IPS-11a (cell line): ENCODE measurements around the gene U2AF2.

ENCODE experiments used
- H3K4me3 ChIP-seq: one replicate; pipeline ENCODE4 v1.5.1; 2013; ENCODE audit warnings: low read depth, low read length, control low read depth

Gene U2AF2

DNA sequence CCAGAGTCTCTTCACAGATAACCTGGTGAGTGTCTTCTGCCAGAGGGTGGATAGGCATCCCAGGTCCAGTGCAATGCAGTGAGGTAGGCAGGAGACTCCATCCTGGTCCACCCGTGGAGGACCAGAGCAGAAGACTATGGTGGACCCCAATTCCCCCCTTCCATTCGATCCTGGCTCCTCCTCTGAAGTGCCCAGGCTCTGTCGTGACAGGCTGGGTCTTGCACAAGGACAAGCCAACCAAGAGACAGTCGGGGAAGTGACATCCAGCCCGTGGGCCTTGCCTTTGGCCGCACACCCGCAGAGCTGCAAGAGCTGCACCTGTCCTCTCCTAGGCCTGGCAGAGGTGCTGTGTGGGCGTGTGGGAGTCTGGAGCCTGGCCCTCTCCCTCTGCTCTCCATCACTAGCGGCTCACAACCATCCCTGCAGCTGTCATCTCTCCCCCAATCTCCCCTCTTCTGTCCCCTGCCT lies 33.6 kb upstream of the U2AF2 start:
- no peak overlapping the region for H3K4me3 ChIP-seq

- H3K4me3 ChIP-seq, result no peak overlapping the region
These were observed 33.1 kb upstream of the U2AF2 start for GRCh38 chr19:55621673-55622231.

- no peak overlapping the region for H3K4me3 ChIP-seq
These were observed 32.4 kb upstream of the U2AF2 start for GRCh38 chr19:55622242-55622969.

DNA sequence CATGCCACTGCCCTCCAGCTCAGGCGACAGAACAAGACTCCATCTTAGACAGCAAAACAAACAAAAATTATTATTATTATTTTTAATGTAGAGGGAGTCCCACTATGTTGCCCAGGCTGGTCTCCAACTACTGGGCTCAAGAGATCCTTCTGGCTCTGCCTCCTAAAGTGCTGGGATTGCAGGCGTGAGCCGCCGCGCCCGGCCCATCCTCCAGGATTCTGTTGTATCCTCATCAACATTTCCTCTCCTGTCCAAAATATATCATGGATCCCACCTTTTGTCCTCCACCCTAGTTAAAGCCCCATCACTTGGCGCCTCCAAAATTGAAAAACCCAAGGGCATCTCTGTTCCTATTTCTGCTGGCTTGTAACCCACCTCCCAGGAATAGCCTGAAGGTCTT lies 31.7 kb upstream of the U2AF2 start:
- no peak overlapping the region for H3K4me3 ChIP-seq

- H3K4me3 ChIP-seq, result peak overlapping the region; percentile 21
These were observed 31.3 kb upstream of the U2AF2 start for GRCh38 chr19:55623561-55623960.

DNA sequence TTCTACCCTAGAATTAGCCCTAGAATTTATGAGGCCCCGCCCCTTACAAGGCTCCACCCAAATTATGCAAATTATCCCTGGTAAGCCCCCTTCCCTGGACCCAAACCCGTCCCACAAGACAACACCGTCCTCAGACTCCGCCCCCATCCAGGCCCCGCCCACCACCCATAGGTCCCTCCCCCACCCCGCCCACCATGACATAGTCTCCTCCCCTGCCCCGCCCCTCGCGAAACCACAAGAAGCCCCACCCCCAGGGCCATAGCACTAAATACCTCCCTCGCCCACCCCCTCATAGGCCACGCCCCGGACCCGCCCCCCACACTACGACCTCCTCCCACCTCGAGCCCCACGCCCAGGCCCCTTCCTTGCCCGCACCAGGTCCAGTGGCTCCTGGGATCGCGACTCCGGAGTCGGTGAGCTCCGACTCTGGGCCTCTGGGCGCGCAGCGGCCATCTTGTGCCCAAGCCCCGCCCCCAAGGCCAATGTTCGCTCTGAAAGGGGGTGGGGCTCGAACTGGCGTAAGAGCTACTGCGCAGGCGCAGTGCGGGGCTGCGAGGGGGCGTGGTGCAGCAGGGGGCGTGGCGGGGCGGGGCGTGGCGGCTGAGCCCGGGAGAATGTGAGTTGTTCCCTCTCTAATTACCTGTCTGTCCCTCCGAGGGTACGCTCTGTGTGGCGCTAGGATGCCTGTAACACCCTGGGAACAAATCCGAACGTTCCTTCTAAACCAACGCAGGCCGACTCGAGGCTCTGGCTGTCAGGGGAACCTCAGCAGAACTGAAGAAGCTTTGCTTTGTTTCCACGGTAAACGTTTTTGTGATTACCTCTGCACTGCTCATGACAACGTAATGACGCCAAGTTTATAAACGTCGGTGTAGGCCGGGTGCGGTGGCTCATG lies 30.5 kb upstream of the U2AF2 start, which contains the start of gene ZNF784:
ZNF784 (minus strand) TSS at position 458 of the 895 bp plus-strand sequence; CDS start at position 453, 5 bp downstream.
- H3K4me3 ChIP-seq, result peak within 1 kb of the TSS; percentile 30

- no peak overlapping the region for H3K4me3 ChIP-seq
These were observed 29.9 kb upstream of the U2AF2 start for GRCh38 chr19:55625004-55625326.

DNA sequence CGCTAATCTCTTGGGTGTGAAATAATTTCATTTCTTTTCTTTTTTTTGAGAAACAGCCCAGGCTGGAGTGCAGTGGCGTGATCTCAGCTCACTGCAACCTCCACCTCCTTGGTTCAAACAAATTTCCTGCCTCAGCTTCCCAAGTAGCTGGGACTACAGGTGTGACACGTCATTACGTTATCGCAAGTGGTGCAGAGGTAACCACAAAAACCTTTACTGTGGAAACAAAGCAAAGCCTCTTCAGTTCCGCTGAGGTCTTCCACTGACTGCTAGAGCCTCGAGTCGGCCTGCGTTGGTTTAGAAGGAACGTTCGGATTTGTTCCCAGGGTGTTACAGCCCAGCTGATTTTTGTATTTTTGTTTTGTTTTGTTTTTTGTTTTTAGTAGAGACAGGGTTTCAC lies 28.5 kb upstream of the U2AF2 start:
- H3K4me3 ChIP-seq, result no peak overlapping the region

GRCh38 chr19:55632463-55632834 lies 22.4 kb upstream of the U2AF2 start:
- no peak overlapping the region for H3K4me3 ChIP-seq

- no peak overlapping the region for H3K4me3 ChIP-seq
These were observed 21.0 kb upstream of the U2AF2 start for GRCh38 chr19:55633861-55634260.

- peak overlapping the region; percentile 99 for H3K4me3 ChIP-seq
These were observed 19.5 kb upstream of the U2AF2 start for GRCh38 chr19:55635334-55635717.

GRCh38 chr19:55635856-55636440 lies 18.9 kb upstream of the U2AF2 start:
- H3K4me3 ChIP-seq, result peak overlapping the region; percentile 99

DNA sequence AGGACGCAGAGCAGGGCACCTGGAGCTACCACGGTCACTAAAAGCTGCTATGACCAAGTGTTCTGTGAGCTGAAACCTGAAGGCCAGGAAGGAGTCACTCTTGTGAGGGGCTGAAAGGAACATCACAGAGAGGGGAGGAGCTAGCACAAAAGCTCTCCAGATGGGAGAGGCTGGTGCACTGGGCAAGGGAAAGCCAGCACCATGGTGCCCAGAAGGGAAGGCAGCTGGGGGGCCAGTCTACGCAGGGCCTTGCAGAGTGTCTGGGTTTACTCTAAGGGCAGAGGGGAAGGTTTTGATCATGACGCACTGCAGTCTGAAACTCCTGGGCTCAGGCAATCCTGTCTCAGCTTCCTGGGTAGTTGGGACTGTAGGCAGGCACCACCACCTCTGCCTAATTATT lies 18.1 kb upstream of the U2AF2 start:
- no peak overlapping the region for H3K4me3 ChIP-seq

DNA sequence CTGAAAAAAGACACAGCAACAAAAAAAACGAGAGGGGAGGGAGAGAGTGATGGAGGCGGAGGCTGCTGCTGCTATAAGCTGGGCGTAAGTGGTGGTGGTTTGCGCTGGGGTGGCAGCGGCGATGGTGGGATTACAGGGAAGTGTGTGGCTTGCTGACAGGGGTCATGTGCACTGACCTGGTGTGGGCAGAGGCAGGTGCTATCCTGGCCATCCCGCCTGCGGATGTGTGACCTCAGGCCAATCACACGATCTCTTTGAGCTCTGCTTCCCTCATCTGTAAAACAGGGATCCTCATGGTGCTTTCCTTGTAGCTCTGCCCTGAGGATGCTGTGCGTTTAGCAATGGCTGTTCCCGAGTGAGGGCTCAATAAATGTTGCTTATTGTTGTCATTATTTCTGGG lies 17.3 kb upstream of the U2AF2 start:
- no peak overlapping the region for H3K4me3 ChIP-seq

DNA sequence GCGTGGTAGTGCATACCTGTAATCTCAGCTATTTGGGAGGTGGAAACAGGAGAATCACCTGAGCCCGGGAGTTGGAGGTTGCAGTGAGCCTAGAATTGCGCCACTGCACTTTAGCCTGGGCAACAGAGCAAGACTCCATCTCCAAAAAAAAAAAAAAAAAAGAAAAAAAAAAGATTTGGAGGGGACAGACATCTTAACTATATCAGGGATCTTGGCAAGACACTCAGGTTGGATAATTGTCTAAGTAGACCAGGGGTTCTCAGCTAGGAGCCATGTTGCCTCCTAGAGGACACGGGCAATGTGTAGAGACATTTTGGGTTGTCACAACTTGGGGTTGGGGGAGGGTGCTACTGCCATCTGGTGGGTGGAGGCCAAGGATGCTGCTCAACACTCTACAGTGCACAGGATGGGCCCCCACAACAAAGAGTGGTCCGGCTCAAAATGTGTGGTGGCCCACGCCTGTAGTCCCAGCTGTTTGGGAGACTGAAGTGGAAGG lies 15.9 kb upstream of the U2AF2 start:
- no peak overlapping the region for H3K4me3 ChIP-seq

GRCh38 chr19:55640043-55640576 lies 14.7 kb upstream of the U2AF2 start:
- peak overlapping the region; percentile 37 for H3K4me3 ChIP-seq

- H3K4me3 ChIP-seq, result peak within 1 kb of the TSS; percentile 64
These were observed 14.0 kb upstream of the U2AF2 start, which contains the start of gene ZNF580 for GRCh38 chr19:55640577-55641425. TSS of gene ZNF580 (plus strand) at chr19:55641002. CDS start at chr19:55642509, 1,507 bp downstream.

DNA sequence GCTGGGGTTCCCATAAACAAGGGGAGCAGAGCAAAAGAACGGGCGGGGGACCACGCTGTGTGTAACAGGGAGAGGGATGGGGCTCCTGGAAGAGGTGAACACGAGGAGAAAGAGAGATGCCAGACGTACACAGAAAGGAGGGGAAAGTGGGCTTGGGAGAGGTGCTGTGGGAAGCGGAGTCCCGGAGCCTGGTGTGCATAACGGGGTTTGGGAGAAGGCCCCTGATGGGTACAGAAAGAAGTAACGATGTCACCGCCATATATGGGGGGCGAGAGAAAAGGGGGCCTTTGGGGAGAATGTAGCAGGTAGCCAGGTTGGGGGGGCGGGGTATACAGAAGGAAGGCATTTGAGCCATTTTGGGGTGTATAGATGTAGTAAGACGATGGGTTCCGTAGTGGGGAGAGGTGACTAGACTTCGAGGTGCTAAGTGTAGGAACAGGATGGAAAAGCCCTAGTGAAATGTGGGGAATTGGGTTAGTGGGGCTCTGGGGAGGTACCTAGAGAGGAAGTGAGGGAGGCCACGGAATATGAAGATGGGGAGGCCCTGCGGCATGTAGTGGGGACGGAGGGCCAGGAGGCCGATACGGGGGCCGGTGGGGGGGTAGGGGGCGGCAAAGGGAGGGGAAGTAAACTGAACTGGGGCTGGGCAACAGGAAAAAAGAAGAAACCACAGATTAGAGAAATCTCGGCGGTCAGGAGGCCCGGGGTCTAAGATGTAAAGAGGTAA lies 13.2 kb upstream of the U2AF2 start:
- peak overlapping the region; percentile 64 for H3K4me3 ChIP-seq
